ENCODE results near the gene NACC2. TPM values are rescaled to one million over a fixed set of nuclear protein-coding genes. Genes with fewer than 3 reads are reported as not detected.
"Not testable (repeated sequence)": the region's sequence is repeated elsewhere in the genome, so short reads cannot be mapped to it uniquely, and the experiment has no call there.

NACC2 gene
- total and polyA plus RNA-seq, 2 experiments from 2014 or later: 3.8 to 20.8 TPM

DNA sequence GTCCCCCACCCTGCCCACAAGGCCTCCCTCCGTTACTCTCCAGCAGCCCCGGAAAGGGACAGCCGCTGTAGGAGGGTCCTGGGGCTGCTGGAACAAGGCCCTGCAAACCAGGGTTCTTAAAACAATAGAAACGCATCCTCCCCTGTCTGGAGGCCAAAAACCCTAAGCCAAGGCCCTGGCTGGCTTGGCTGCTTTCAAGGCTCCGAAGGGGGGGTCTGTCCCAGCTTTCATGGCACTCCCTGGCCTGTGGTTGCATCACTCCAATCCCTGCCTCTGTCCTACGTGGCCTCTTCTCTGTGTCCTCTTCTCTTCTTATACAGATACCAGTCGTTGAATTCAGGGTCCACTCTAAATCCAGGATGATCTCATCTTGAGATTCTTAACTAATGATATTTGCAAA, 126.5 kb downstream of the NACC2 start:
- Histone ChIP-seq H3K79me2 (replicated peaks; ENCODE audit: insufficient read depth) (no peaks in the 10 kb centered on the region), H3K36me3 (ENCODE audit: insufficient read depth) (no peaks in the 10 kb centered on the region), H4K20me1 (replicated peaks; ENCODE audit: insufficient read depth) (peaks cover 3% of the 10 kb centered on the region; the same call in 1 of the 2 replicates), H3K27ac (ENCODE audit: low read depth) (no peak overlapping the region), H3K27me3 (ENCODE audit: insufficient read depth) (no peaks in the 10 kb centered on the region), H3K4me1 (ENCODE audit: insufficient read depth) (no peaks in the 10 kb centered on the region), H3K4me3 (no peak overlapping the region), H3K9me2 (ENCODE audit: insufficient read depth) (no peaks in the 10 kb centered on the region), H3F3A (replicated peaks; ENCODE audit: low read depth) (no peaks in the 10 kb centered on the region; the same call in 1 of the 2 replicates), H3K4me2 (no peak overlapping the region), H2AFZ (no peak overlapping the region)
- TF ChIP-seq ZNF331 (CRISPR knock-in tag; IDR thresholded peaks at IDR 0.05; ENCODE audit: low read depth): no peak
- TF ChIP-seq, protein P1, sequence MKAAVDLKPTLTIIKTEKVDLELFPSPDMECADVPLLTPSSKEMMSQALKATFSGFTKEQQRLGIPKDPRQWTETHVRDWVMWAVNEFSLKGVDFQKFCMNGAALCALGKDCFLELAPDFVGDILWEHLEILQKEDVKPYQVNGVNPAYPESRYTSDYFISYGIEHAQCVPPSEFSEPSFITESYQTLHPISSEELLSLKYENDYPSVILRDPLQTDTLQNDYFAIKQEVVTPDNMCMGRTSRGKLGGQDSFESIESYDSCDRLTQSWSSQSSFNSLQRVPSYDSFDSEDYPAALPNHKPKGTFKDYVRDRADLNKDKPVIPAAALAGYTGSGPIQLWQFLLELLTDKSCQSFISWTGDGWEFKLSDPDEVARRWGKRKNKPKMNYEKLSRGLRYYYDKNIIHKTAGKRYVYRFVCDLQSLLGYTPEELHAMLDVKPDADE (IDR thresholded peaks at IDR 0.05): no peak
- Mint-ChIP-seq H3K27me3 (ENCODE audit: insufficient read depth, low read depth, poor library complexity) (peaks cover 15% of the 10 kb centered on the region), H3K36me3 (ENCODE audit: low read depth) (no peaks in the 10 kb centered on the region), H3K9me3 (no peaks in the 10 kb centered on the region), H3K4me1 (peaks cover 27% of the 10 kb centered on the region), H3K27ac (no peak overlapping the region), H3K4me3 (no peak overlapping the region)
- ATAC-seq (no peak), DNase-seq (ENCODE audit: low spot score) (no peak)

DNA sequence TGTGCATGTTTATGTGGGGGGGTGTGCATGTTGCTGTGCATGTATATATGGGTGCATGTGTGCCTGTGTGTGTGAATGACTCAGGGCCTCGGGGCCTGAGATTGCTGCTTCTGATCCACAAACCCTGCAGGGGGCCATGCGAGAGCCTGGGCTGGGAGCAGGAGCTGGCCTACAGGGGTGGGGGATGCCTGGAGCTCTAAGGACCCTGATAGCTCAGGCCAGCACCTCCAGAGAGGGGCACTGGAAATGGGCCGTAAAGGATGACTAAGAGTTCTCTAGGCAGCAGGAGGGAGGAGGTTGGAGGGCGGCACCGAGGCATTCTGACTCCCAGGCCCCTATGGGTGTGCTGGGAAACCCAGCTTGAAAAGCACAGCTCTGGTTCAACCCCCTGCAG, 127.0 kb downstream of the NACC2 start:
- peaks cover 3% of the 10 kb centered on the region; the same call in 1 of the 2 replicates for H4K20me1 ChIP-seq (replicated peaks; ENCODE audit: insufficient read depth)
- Mint-ChIP-seq H3K9me3 (no peaks in the 10 kb centered on the region), H3K27ac (peak overlapping the region; percentile 54), H3K4me3 (no peak overlapping the region), H3K36me3 (ENCODE audit: low read depth) (no peaks in the 10 kb centered on the region), H3K27me3 (ENCODE audit: insufficient read depth, low read depth, poor library complexity) (peaks cover 18% of the 10 kb centered on the region), H3K4me1 (peaks cover 27% of the 10 kb centered on the region)
- H3F3A ChIP-seq (replicated peaks; ENCODE audit: low read depth): no peaks in the 10 kb centered on the region; the same call in 1 of the 2 replicates
- no peak overlapping the region for H2AFZ ChIP-seq
- H3K27ac ChIP-seq (ENCODE audit: low read depth): no peak overlapping the region
- no peak for DNase-seq (ENCODE audit: low spot score)
- no peaks in the 10 kb centered on the region for H3K36me3 ChIP-seq (ENCODE audit: insufficient read depth)
- H3K79me2 ChIP-seq (replicated peaks; ENCODE audit: insufficient read depth): no peaks in the 10 kb centered on the region
- no peaks in the 10 kb centered on the region for H3K27me3 ChIP-seq (ENCODE audit: insufficient read depth)
- H3K4me2 ChIP-seq: 0 out of 2 replicates have a peak overlapping the region, but pooled peaks have one; percentile 55
- H3K4me3 ChIP-seq: no peak overlapping the region
- no peaks in the 10 kb centered on the region for H3K9me2 ChIP-seq (ENCODE audit: insufficient read depth)
- H3K4me1 ChIP-seq (ENCODE audit: insufficient read depth): no peaks in the 10 kb centered on the region
- no peak for TF ChIP-seq EZH2phosphoT487 (IDR thresholded peaks at IDR 0.05; ENCODE audit: unreplicated experiment)
- TF ChIP-seq CREB1 (CRISPR knock-in tag; IDR thresholded peaks at IDR 0.05; ENCODE audit: low read depth): no peak
- no peak for ATAC-seq

DNA sequence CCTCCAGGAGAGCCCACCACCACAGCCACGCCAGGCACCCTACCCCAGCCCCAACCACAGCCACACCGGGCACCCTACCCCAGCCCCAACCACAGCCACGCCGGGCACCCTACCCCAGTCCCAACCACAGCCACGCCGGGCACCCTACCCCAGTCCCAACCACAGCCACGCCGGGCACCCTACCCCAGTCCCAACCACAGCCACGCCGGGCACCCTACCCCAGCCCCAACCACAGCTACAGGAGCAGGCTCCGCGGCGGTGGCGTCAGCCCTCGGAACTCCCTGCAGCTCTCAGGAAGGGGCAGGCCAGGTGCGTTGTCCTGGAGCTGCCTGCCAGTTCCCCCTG, 128.2 kb downstream of the NACC2 start:
- not testable (repeated sequence) for H3K79me2 ChIP-seq (replicated peaks; ENCODE audit: insufficient read depth); DNase-seq (ENCODE audit: low spot score); H3K4me1 ChIP-seq (ENCODE audit: insufficient read depth); H4K20me1 ChIP-seq (replicated peaks; ENCODE audit: insufficient read depth); ATAC-seq; H3K27me3 ChIP-seq (ENCODE audit: insufficient read depth); H3K9me2 ChIP-seq (ENCODE audit: insufficient read depth); H3F3A ChIP-seq (replicated peaks; ENCODE audit: low read depth); H2AFZ ChIP-seq; H3K36me3 ChIP-seq (ENCODE audit: insufficient read depth); H3K27ac ChIP-seq (ENCODE audit: low read depth); H3K4me3 Mint-ChIP-seq; H3K4me2 ChIP-seq; H3K9me3 Mint-ChIP-seq; H3K27ac Mint-ChIP-seq; H3K36me3 Mint-ChIP-seq (ENCODE audit: low read depth); H3K4me3 ChIP-seq
- peaks cover 16% of the 10 kb centered on the region for H3K27me3 Mint-ChIP-seq (ENCODE audit: insufficient read depth, low read depth, poor library complexity)
- H3K4me1 Mint-ChIP-seq: peaks cover 34% of the 10 kb centered on the region
